GM06990 (cell line): ENCODE results near the gene CYP4F2.

ENCODE experiments used
- DNase-seq: peaks from one replicate; pipeline ENCODE4 v3.0.0-alpha.2; 2011; ENCODE audit not compliant: insufficient read length; ENCODE audit errors: extremely low read depth
- H3K27me3 ChIP-seq: replicated peaks from 2 replicates; pipeline ENCODE4 v1.6.0; 2011; ENCODE audit warnings: low read length; ENCODE audit not compliant: control insufficient read depth, insufficient read depth
- H3K36me3 ChIP-seq: 2 replicates; pipeline ENCODE4 v1.5.1; 2011; ENCODE audit warnings: low read length; ENCODE audit not compliant: control insufficient read depth, insufficient read depth
- H3K4me3 ChIP-seq: replicated peaks from 2 replicates; pipeline ENCODE4 v1.5.1; 2011; ENCODE audit warnings: low read depth, mild to moderate bottlenecking, control low read depth, low read length
- CTCF ChIP-seq: IDR thresholded peaks from 2 replicates; pipeline ENCODE4 v1.5.1; 2011; ENCODE audit warnings: low read length, control low read depth, mild to moderate bottlenecking, inconsistent platforms; ENCODE audit not compliant: insufficient read depth, poor library complexity, severe bottlenecking

Gene CYP4F2

DNA sequence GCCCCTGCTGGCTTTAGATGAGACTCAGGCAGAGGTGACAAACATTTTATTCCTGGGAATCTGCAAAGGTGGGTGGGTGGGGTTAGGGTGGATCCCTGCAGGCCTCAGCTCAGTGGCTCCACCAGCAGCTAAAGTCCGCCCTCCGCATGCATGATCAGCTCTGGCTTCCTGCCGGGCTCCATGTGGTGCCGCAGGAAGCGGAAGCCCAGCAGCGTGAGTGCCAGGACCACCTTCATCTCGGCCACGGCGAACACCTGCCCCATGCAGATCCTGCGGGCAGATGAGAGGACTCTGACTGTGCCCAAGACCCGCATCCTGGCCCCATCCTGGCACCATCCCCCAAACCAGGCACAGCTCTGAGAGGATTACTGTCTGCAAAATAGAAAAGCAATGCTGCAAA lies 26.3 kb downstream of the CYP4F2 start:
- Histone ChIP-seq H3K4me3 (no peak overlapping the region), H3K27me3 (no peaks in the 10 kb centered on the region), H3K36me3 (no peaks in the 10 kb centered on the region)
- DNase-seq, result peak; percentile 29
- TF ChIP-seq CTCF, result no peak

GRCh38 chr19:15869873-15870272 lies 28.0 kb downstream of the CYP4F2 start:
- Histone ChIP-seq H3K4me3 (no peak overlapping the region), H3K27me3 (no peaks in the 10 kb centered on the region), H3K36me3 (no peaks in the 10 kb centered on the region)
- DNase-seq, result no peak
- no peak for TF ChIP-seq CTCF

DNA sequence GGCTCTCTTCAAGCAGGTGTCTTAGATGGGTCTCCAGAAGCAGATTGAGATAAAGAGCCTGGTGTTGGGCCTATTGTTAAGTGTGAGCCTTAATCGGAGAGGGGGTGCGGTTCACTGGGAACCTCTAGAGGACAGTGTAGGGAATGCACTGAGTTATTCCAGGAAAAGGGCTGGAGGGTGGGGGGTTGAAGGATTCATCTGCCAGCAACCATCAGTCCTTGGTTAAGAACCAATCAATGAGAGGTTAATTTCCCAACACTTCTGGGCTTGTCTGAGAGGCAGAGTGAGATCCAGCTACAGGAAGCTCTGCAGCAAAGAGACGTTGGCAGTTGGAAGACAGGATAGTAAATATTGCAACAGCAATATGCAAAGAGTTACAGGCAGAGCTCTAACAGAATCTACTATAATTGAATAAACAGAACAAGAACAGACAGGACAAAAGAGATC lies 28.7 kb downstream of the CYP4F2 start:
- no peak overlapping the region for H3K4me3 ChIP-seq
- TF ChIP-seq CTCF, result peak; percentile 61
- no peaks in the 10 kb centered on the region for H3K36me3 ChIP-seq
- H3K27me3 ChIP-seq, result no peaks in the 10 kb centered on the region
- DNase-seq, result no peak

DNA sequence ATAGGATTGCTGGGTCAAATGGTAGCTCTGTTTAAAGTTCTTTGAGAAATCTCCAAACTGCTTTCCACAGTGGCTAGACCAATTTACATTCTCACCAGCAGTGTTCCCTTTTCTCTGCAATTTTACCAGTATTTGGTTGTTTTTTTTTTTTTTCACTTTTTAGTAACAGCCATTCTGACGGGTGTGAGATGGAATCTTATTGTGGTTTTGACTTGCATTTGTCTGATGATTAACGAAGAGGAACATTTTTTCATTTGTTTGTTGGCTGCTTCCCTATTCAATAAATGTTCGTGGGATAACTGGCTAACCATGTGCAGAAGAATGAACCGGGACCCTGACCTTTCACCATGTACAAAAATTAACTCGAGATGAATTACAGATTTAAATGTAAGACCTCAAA lies 31.2 kb downstream of the CYP4F2 start:
- Histone ChIP-seq H3K36me3 (no peaks in the 10 kb centered on the region), H3K27me3 (no peaks in the 10 kb centered on the region), H3K4me3 (no peak overlapping the region)
- DNase-seq, result no peak
- TF ChIP-seq CTCF, result no peak

GRCh38 chr19:15864824-15865223 lies 33.0 kb downstream of the CYP4F2 start:
- no peak for TF ChIP-seq CTCF
- Histone ChIP-seq H3K4me3 (no peak overlapping the region), H3K27me3 (no peaks in the 10 kb centered on the region), H3K36me3 (no peaks in the 10 kb centered on the region)
- DNase-seq, result no peak

DNA sequence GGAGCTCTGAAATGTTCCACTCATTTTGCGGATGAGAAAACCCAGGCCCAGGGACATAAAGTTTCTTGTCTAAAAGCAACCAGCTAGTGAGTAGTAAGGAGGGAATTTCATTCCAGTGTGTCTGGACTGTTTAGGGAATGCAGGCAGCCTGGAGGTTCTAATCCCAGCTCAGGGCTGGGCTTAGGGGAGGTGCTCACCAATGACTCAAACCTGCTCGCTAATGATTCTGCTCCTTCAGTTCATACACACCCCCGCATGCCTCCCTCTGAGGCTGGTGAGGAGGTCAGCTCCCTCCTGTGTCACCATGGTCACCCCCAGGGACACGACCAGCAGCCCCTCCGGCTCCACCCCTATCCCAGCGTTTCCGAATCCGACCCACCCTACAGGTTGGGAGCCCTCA lies 34.6 kb downstream of the CYP4F2 start:
- DNase-seq, result no peak
- no peak for TF ChIP-seq CTCF
- Histone ChIP-seq H3K27me3 (no peaks in the 10 kb centered on the region), H3K4me3 (no peak overlapping the region), H3K36me3 (no peaks in the 10 kb centered on the region)
